B cell (primary cell): Measurements from ENCODE around the gene LCN1. TPM values are rescaled to one million over a fixed set of nuclear protein-coding genes. Genes with fewer than 3 reads are reported as not detected.

Experiments used
- ATAC-seq: fragments of 200-7000 bp; cut with Tn5 transposase; one replicate; pipeline ENCODE4 v1.10.0; 2021; ENCODE audit warnings: low read depth, mild to moderate bottlenecking, moderate number of reproducible peaks, moderate library complexity
- CTCF ChIA-PET: fragments of 350-600 bp; sonication (Branson Sonifier 250); formaldehyde crosslinking; loops from one replicate; lab custom pipeline; 2021; ENCODE audit warnings: antibody characterized with exemption, inconsistent platforms; lab: Charles Lee
- POLR2A ChIA-PET: fragments of 350-600 bp; sonication (Branson Sonifier 250); formaldehyde crosslinking; loops from one replicate; lab custom pipeline; 2021; ENCODE audit warnings: antibody characterized with exemption; lab: Charles Lee
- DNase-seq: peaks from one replicate; pipeline ENCODE4 v3.0.0; 2013
- H2AFZ ChIP-seq: 2 replicates; pipeline ENCODE4 v1.6.1; 2012; ENCODE audit warnings: mild to moderate bottlenecking, low read depth, low read length; ENCODE audit not compliant: insufficient read depth, poor library complexity, severe bottlenecking
- H3K27ac ChIP-seq, 2 donors: 1 replicate in 1 of 2; 2 replicates in 1 of 2; pipeline ENCODE4 v1.5.1; 2012 to 2013; ENCODE audit warnings: low read length in 2 of 2, mild to moderate bottlenecking in 2 of 2, moderate library complexity in 1 of 2
- H3K27me3 ChIP-seq, 4 experiments: fragments of 200-600 bp in 1 of 4; sonication (generic) in 1 of 4; replicated peaks in 1 of 4; 1 replicate in 2 of 4; 2 replicates in 2 of 4; pipeline versions ENCODE4 v1.6.1 to v1.7.0; 2013 to 2016; ENCODE audit warnings: low read length in 3 of 4, mild to moderate bottlenecking in 2 of 4, mixed read lengths in 1 of 4, moderate library complexity in 1 of 4; ENCODE audit not compliant: insufficient read depth in 4 of 4, control insufficient read depth in 3 of 4; ENCODE audit errors: control extremely low read depth in 1 of 4
- H3K36me3 ChIP-seq, 2 experiments: replicated peaks in 1 of 2; 1 replicate in 1 of 2; 2 replicates in 1 of 2; pipeline versions ENCODE4 v1.6.1 to v1.7.1; 2013; ENCODE audit warnings: low read length in 1 of 2; ENCODE audit not compliant: insufficient read depth in 2 of 2, control insufficient read depth in 1 of 2; ENCODE audit errors: control extremely low read depth in 1 of 2, extremely low read depth in 1 of 2
- H3K4me1 ChIP-seq, 2 donors: fragments of 200-600 bp in 1 of 2; sonication (generic) in 1 of 2; 1 replicate in 1 of 2; 2 replicates in 1 of 2; pipeline versions ENCODE4 v1.5.1 to v1.6.1; 2013 to 2017; ENCODE audit warnings: low read length in 2 of 2; ENCODE audit not compliant: control insufficient read depth in 2 of 2, insufficient read depth in 2 of 2
- H3K4me2 ChIP-seq: replicated peaks from 2 replicates; pipeline ENCODE3; 2012; ENCODE audit warnings: mild to moderate bottlenecking, low read depth, low read length; ENCODE audit not compliant: poor library complexity, severe bottlenecking
- H3K4me3 ChIP-seq, 5 experiments: fragments of 200-600 bp in 1 of 5; sonication (generic) in 1 of 5; 1 replicate in 3 of 5; 2 replicates in 2 of 5; pipeline versions ENCODE4 v1.5.1 to v1.7.0; 2011 to 2016; ENCODE audit warnings: low read length in 4 of 5, mild to moderate bottlenecking in 4 of 5, low read depth in 2 of 5, control low read depth in 1 of 5, moderate library complexity in 1 of 5; ENCODE audit not compliant: insufficient read depth in 1 of 5; ENCODE audit errors: control extremely low read depth in 1 of 5, extremely low read depth in 1 of 5
- H3K79me2 ChIP-seq: fragments of 200-600 bp; sonication (generic); one replicate; pipeline ENCODE4 v1.6.0; 2016; ENCODE audit warnings: low read length; ENCODE audit not compliant: control insufficient read depth, insufficient read depth
- H3K9ac ChIP-seq: fragments of 200-600 bp; sonication (generic); 2 replicates; pipeline ENCODE4 v1.6.1; 2017; ENCODE audit warnings: mild to moderate bottlenecking, low read length, moderate library complexity
- H3K9me3 ChIP-seq, 3 donors: one replicate each; pipeline versions ENCODE4 v1.6.1 to v1.7.1; 2013; ENCODE audit warnings: low read length in 2 of 3; ENCODE audit not compliant: control insufficient read depth in 2 of 3, insufficient read depth in 1 of 3; ENCODE audit errors: control extremely low read depth in 1 of 3
- H4K20me1 ChIP-seq: 2 replicates; pipeline ENCODE4 v1.6.0; 2012; ENCODE audit warnings: mild to moderate bottlenecking, low read length; ENCODE audit not compliant: insufficient read depth, control insufficient read depth, poor library complexity, severe bottlenecking
- H3K27ac Mint-ChIP-seq: one replicate; pipeline ENCODE4 v1.8.0; 2021; ENCODE audit warnings: mixed read lengths
- H3K27me3 Mint-ChIP-seq: one replicate; pipeline ENCODE4 v1.8.0; 2021; ENCODE audit warnings: mixed read lengths
- H3K4me1 Mint-ChIP-seq: one replicate; pipeline ENCODE4 v1.8.0; 2021; ENCODE audit warnings: mixed read lengths
- H3K4me3 Mint-ChIP-seq: one replicate; pipeline ENCODE4 v1.8.0; 2021; ENCODE audit warnings: mixed read lengths
- H3K9me3 Mint-ChIP-seq: one replicate; pipeline ENCODE4 v1.8.0; 2022; ENCODE audit warnings: mixed read lengths; ENCODE audit not compliant: insufficient read depth
- CTCF ChIP-seq: fragments of 200-600 bp; IDR thresholded peaks from one replicate; pipeline ENCODE4 v1.8.0; 2022; ENCODE audit warnings: antibody characterized with exemption, mild to moderate bottlenecking
- EZH2 ChIP-seq: IDR thresholded peaks from 2 replicates; pipeline ENCODE4 v1.6.1; 2012; ENCODE audit warnings: borderline replicate concordance, low read depth, mild to moderate bottlenecking, moderate library complexity, low read length; ENCODE audit not compliant: insufficient read depth, poor library complexity, severe bottlenecking
- WGBS: methylation state at CpG from one replicate; pipeline ENCODE4 v1.1.5; 2013; ENCODE audit warnings: missing lambda C conversion rate; ENCODE audit not compliant: insufficient coverage; 5-methylcytosine and 5-hydroxymethylcytosine counted together
- intact Hi-C: fragments of 100-400 bp; cut with micrococcal nuclease; formaldehyde crosslinking; loops from one replicate; pipeline ENCODE4 v1.10.0; 2022
- polyA plus RNA-seq: library from polyadenylated mRNA; depleted of rRNA; stranded (reverse); fragments of >200 nt; gene quantifications from 2 replicates; pipeline ENCODE4 v1.2.3, GENCODE V29; 2012
- total RNA-seq, 2 donors: library from RNA; stranded (reverse); fragments of 120-200 nt in 1 of 2; gene quantifications; 1 replicate in 1 of 2; 2 replicates in 1 of 2; pipeline versions ENCODE4 v1.2.3 to v1.2.4, GENCODE V29; 2013 to 2022

LCN1 gene
- total and polyA plus RNA-seq, 2 donors (not counting 1 experiment from before 2014, with no cell fraction given) = not detected

DNA sequence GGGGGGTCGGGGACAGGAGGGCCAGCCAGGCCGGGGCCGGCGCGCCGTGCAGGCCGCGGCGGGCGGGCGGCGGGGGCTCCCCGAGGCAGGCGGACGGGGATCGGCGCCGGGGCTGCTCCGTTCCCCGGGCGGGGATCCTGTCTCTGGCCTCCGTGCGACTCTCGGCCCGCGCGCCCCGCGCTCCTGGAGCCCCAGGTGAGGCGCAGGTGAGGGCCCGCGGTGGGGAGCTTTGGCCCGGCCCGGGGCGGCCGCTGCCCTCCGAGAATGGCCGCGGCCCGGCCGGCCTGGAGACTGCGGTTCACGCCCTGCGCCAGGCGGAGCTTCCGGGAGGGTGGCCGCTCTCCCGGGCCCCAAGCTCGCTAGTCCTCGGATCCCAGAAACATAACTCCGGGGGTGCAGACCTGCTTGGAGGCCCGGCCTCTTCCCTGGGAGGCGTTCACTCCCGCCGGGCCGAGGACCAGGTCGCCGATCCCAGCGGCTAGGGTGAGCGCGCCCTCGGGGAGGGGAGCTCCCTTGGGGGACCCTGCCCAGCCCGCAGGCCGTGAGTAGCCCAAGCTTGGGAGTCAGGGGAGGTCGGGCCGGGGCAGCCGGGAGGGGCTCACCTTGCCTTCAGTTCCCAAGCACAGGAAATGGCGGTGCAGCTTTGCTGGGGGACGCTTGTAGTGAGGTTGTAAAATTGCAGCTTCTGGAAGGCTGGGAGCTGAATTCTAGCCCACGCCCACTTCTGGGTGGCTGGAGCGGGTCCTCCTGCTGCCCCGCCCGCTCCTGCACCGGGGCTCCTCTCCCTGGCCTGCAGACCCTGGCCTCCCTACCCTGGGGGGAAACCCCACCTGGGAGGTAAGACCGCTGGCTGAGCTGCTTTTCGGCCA, 40.9 kb upstream of the LCN1 start:
- under 1% methylated on average over 76 of the region's 76 CpGs for WGBS
- Mint-ChIP-seq H3K9me3 (no peaks in the 10 kb centered on the region), H3K4me3 (peak overlapping the region; percentile 71), H3K27ac (no peak overlapping the region), H3K4me1 (peaks cover 8% of the 10 kb centered on the region), H3K27me3 (peaks cover 7% of the 10 kb centered on the region)
- Histone ChIP-seq H3K4me1 (peaks cover 10 to 15% of the 10 kb centered on the region in 2 donors), H3K4me3 (peak overlapping the region in 4 of 5 experiments; percentile 43 to 69 (median 63)), H3K9ac (peak overlapping the region; percentile 63), H3K27ac (no peak overlapping the region), H4K20me1 (no peaks in the 10 kb centered on the region), H3K9me3 (no peaks in the 10 kb centered on the region), H3K36me3 (no peaks in the 10 kb centered on the region), H2AFZ (peak overlapping the region; percentile 79), H3K79me2 (no peaks in the 10 kb centered on the region), H3K27me3 (peaks cover 0 to 32% (median 0%) of the 10 kb centered on the region in 4 experiments), H3K4me2 (peak overlapping the region; percentile 98)
- POLR2A ChIA-PET = interaction anchor here (0.6 kb wide), 1 partner anchor 1525 kb away, joined by 3 read pairs; no protein-coding TSS in a partner anchor
- CTCF ChIA-PET = interaction anchor here (1.2 to 1.4 kb wide), 3 partner anchors 9 to 24 kb away, joined by 3 to 5 read pairs (median 4); partner anchors contain the start of gene MRPS2
- peak; percentile 44 for DNase-seq
- intact Hi-C loops = loop anchor here (2.0 kb wide), 1 partner anchor 18 kb away; a partner anchor contains a TSS
- ATAC-seq = peak; percentile 18
- TF ChIP-seq CTCF = no peak
- no peak for TF ChIP-seq EZH2
